PC-9 (cell line): ENCODE results near the gene CHP2. TPM values are rescaled to one million over a fixed set of nuclear protein-coding genes. Genes with fewer than 3 reads are reported as not detected.

Experiments used
- BruUV-seq: library from RNA; stranded (reverse); fragments of 400-500 nt; replicated peaks from 2 replicates; lab custom pipeline; 2021; lab: Mats Ljungman, UMichigan
- CTCF ChIA-PET: fragments of 300-600 bp; sonication (Branson Sonifier 250); formaldehyde crosslinking; loops from one replicate; lab custom pipeline; 2022; ENCODE audit warnings: antibody characterized with exemption; lab: Charles Lee
- POLR2A ChIA-PET: fragments of 300-600 bp; sonication (Branson Sonifier 250); formaldehyde crosslinking; loops from one replicate; lab custom pipeline; 2022; ENCODE audit warnings: antibody characterized with exemption; ENCODE audit not compliant: unreplicated experiment; lab: Charles Lee
- DNase-seq, 2 experiments: peaks; one replicate each; pipeline versions ENCODE4 v3.0.0 to v3.0.0-alpha.2; 2015 to 2022; ENCODE audit warnings: mixed read lengths in 1 of 2
- H2AFZ ChIP-seq: fragments of 200-600 bp; sonication (generic); 2 replicates; pipeline ENCODE4 v1.8.1; 2017; ENCODE audit warnings: antibody characterized with exemption
- H3F3A ChIP-seq: fragments of 200-600 bp; sonication (generic); 2 replicates; pipeline ENCODE4 v1.8.1; 2017; ENCODE audit warnings: antibody characterized with exemption, mild to moderate bottlenecking, low read depth; ENCODE audit not compliant: insufficient read depth
- H3K27ac ChIP-seq: fragments of 200-600 bp; sonication (generic); 2 replicates; pipeline ENCODE4 v1.6.1; 2016; ENCODE audit warnings: mixed run types
- H3K27me3 ChIP-seq: fragments of 200-600 bp; sonication (generic); 2 replicates; pipeline ENCODE4 v1.6.1; 2016; ENCODE audit warnings: low read depth, mixed run types; ENCODE audit not compliant: insufficient read depth
- H3K36me3 ChIP-seq: fragments of 200-600 bp; sonication (generic); 2 replicates; pipeline ENCODE4 v1.6.1; 2016; ENCODE audit warnings: low read depth, mixed run types
- H3K4me1 ChIP-seq: fragments of 200-600 bp; sonication (generic); replicated peaks from 2 replicates; pipeline ENCODE4 v1.6.1; 2016; ENCODE audit warnings: mixed run types; ENCODE audit not compliant: insufficient read depth
- H3K4me2 ChIP-seq: fragments of 200-600 bp; sonication (generic); 2 replicates; pipeline ENCODE4 v1.6.1; 2017; ENCODE audit warnings: mixed run types
- H3K4me3 ChIP-seq: fragments of 200-600 bp; sonication (generic); 2 replicates; pipeline ENCODE4 v1.6.1; 2016; ENCODE audit warnings: mixed run types
- H3K79me2 ChIP-seq: fragments of 200-600 bp; sonication (generic); 2 replicates; pipeline ENCODE4 v1.6.1; 2017; ENCODE audit warnings: low read depth, mixed run types
- H3K9me2 ChIP-seq: fragments of 200-600 bp; sonication (generic); 2 replicates; pipeline ENCODE4 v1.8.1; 2017; ENCODE audit warnings: mild to moderate bottlenecking; ENCODE audit not compliant: insufficient read depth
- H3K9me3 ChIP-seq: fragments of 200-600 bp; sonication (generic); 2 replicates; pipeline ENCODE4 v1.8.1; 2016; ENCODE audit warnings: low read depth; ENCODE audit not compliant: insufficient read depth
- H4K20me1 ChIP-seq: fragments of 200-600 bp; sonication (generic); 2 replicates; pipeline ENCODE4 v1.8.1; 2017; ENCODE audit not compliant: insufficient read depth
- CTCF ChIP-seq: fragments of 200-600 bp; sonication (generic); conservative IDR thresholded peaks from 2 replicates; pipeline ENCODE4 v1.6.1; 2017; ENCODE audit warnings: mixed run types, antibody characterized with exemption, mild to moderate bottlenecking, moderate library complexity
- EZH2 ChIP-seq: fragments of 200-600 bp; sonication (generic); IDR thresholded peaks from 2 replicates; pipeline ENCODE4 v1.8.0; 2017; ENCODE audit warnings: antibody characterized with exemption, low read depth
- intact Hi-C: fragments of 100-400 bp; cut with micrococcal nuclease; formaldehyde crosslinking; loops from one replicate; pipeline ENCODE4 v1.10.0; 2022; ENCODE audit not compliant: unreplicated experiment
- total RNA-seq: library from RNA; stranded (reverse); gene quantifications from 2 replicates; pipeline ENCODE4 v1.2.3, GENCODE V29; 2021

CHP2 gene
- total RNA-seq, 1 experiment from 2014 or later, result not detected

GRCh38 chr16:23709536-23709935 is 45.3 kb upstream of the CHP2 start:
- Histone ChIP-seq H4K20me1 (no peaks in the 10 kb centered on the region), H3K27ac (no peak overlapping the region), H3K9me2 (no peaks in the 10 kb centered on the region), H3K9me3 (no peaks in the 10 kb centered on the region), H3K79me2 (no peaks in the 10 kb centered on the region), H3K27me3 (no peaks in the 10 kb centered on the region), H3F3A (peaks cover 12% of the 10 kb centered on the region; the same call in 1 of the 2 replicates), H3K4me3 (no peak overlapping the region), H3K4me2 (no peak overlapping the region), H3K36me3 (no peaks in the 10 kb centered on the region), H3K4me1 (peaks cover 19% of the 10 kb centered on the region), H2AFZ (no peak overlapping the region)
- no peak for DNase-seq
- intact Hi-C loops, result no loop called here
- no TSS peak for BruUV-seq
- CTCF ChIA-PET, result no interaction called here
- POLR2A ChIA-PET, result no interaction called here
- TF ChIP-seq CTCF (no peak), EZH2 (no peak)

- no peaks in the 10 kb centered on the region for H3K27me3 ChIP-seq
- H2AFZ ChIP-seq, result no peak overlapping the region
- CTCF ChIA-PET, result no interaction called here
Observed at GRCh38 chr16:23710008-23710407, 44.8 kb upstream of the CHP2 start.

DNA sequence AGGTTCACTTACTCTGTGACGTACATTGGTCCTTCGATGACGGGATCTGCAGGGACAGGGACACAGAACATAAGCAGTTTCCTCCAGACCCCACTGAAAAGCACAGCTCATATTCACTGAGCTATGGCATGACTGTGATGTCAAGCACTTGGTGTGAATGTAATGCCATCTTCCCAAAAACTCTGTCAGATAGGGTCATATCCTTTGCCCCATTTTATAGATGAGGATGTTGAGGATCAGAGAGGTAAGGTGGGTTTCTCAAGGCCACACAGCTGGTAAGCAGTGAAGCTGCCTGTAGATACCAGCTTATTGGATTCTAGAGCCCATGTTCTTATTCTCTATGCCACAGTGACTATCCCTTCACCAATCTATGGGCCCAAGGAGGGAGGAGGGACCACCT is 44.3 kb upstream of the CHP2 start:
- POLR2A ChIA-PET, result no interaction called here
- Histone ChIP-seq H3K4me2 (no peak overlapping the region), H3K79me2 (no peaks in the 10 kb centered on the region), H4K20me1 (no peaks in the 10 kb centered on the region), H3F3A (peaks cover 12% of the 10 kb centered on the region; the same call in 1 of the 2 replicates), H2AFZ (no peak overlapping the region), H3K9me3 (no peaks in the 10 kb centered on the region), H3K4me3 (no peak overlapping the region), H3K36me3 (no peaks in the 10 kb centered on the region), H3K27ac (no peak overlapping the region), H3K27me3 (no peaks in the 10 kb centered on the region), H3K4me1 (peaks cover 19% of the 10 kb centered on the region), H3K9me2 (no peaks in the 10 kb centered on the region)
- TF ChIP-seq EZH2, result no peak
- TF ChIP-seq CTCF, result no peak
- intact Hi-C loops, result no loop called here
- CTCF ChIA-PET, result no interaction called here
- DNase-seq, result no peak
- no TSS peak for BruUV-seq

More at GRCh38 chr16:23710008-23710407, 44.8 kb upstream of the CHP2 start:
- Histone ChIP-seq H3K4me3 (no peak overlapping the region), H3K4me2 (no peak overlapping the region), H4K20me1 (no peaks in the 10 kb centered on the region), H3K27ac (no peak overlapping the region), H3K79me2 (no peaks in the 10 kb centered on the region), H3K9me2 (no peaks in the 10 kb centered on the region), H3K36me3 (no peaks in the 10 kb centered on the region), H3K9me3 (no peaks in the 10 kb centered on the region), H3F3A (peaks cover 12% of the 10 kb centered on the region; the same call in 1 of the 2 replicates), H3K4me1 (peaks cover 19% of the 10 kb centered on the region)
- no peak for DNase-seq
- TF ChIP-seq EZH2, result no peak
- TF ChIP-seq CTCF, result no peak
- intact Hi-C loops, result no loop called here
- POLR2A ChIA-PET, result no interaction called here
- BruUV-seq, result no TSS peak
